Keratinocyte (primary cell): ENCODE measurements around the gene LYZL2.
"Not testable (repeated sequence)": the region's sequence is repeated elsewhere in the genome, so short reads cannot be mapped to it uniquely, and the experiment has no call there.

Source experiments
- CTCF ChIP-seq, 3 experiments: IDR thresholded peaks in 1 of 3; conservative IDR thresholded peaks in 1 of 3; optimal IDR thresholded peaks in 1 of 3; 2 replicates in 2 of 3; 3 replicates in 1 of 3; pipeline versions ENCODE3 to v1.5.1; 2011; ENCODE audit warnings: low read length in 3 of 3, mild to moderate bottlenecking in 3 of 3, moderate library complexity in 2 of 3, control low read depth in 1 of 3, inconsistent platforms in 1 of 3; ENCODE audit not compliant: insufficient read depth in 2 of 3; ENCODE audit errors: extremely low read depth in 1 of 3
- EZH2 ChIP-seq: IDR thresholded peaks from one replicate; pipeline ENCODE4 v1.6.1; 2012; ENCODE audit warnings: inconsistent platforms, mild to moderate bottlenecking, low read length, moderate library complexity

GRCh38 chr10:30626196-30626595, 3.4 kb downstream of the LYZL2 start:
- TF ChIP-seq CTCF (optimal IDR thresholded peaks at IDR 0.05 in 1 of 3, IDR thresholded peaks at IDR 0.05 in 1 of 3, conservative IDR thresholded peaks at IDR 0.05 in 1 of 3; ENCODE audit: extremely low read depth in 1 of 3, insufficient read depth in 2 of 3, low read length in 3 of 3); EZH2: not testable (repeated sequence)
